Stimulated activated CD4-positive, alpha-beta T cell treated with anti-CD3 and anti-CD28 coated beads, Interleukin-2, amount 100 ng/mL, for 48 hours (primary cell): Measurements from ENCODE around the gene MPHOSPH9.
"Not testable (repeated sequence)": the region's sequence is repeated elsewhere in the genome, so short reads cannot be mapped to it uniquely, and the experiment has no call there.

ENCODE experiments used
- DNase-seq, 2 donors: peaks; one replicate each; pipeline ENCODE4 v3.0.0-alpha.2; 2020

MPHOSPH9 gene

DNA sequence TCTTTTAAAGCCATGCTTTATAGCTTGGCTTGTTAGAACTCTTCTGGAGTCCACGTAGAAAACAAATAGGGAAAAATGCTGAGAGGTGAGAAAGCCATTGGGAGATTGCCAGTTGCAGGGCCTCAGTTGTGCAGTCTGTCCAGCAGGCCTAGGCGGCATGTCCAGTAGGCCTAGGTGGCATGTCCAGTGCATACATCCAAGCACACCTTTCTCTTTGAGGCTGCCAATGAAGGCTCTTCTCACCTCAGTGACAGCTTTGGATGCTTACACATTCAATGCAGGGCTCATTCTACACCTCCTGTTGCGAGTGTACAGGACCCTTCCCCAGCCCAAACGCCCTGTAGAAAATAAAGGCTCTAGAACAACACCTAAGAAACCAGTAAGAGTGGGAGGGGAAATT, 25.7 kb upstream of the MPHOSPH9 start:
- DNase-seq = no peak

DNA sequence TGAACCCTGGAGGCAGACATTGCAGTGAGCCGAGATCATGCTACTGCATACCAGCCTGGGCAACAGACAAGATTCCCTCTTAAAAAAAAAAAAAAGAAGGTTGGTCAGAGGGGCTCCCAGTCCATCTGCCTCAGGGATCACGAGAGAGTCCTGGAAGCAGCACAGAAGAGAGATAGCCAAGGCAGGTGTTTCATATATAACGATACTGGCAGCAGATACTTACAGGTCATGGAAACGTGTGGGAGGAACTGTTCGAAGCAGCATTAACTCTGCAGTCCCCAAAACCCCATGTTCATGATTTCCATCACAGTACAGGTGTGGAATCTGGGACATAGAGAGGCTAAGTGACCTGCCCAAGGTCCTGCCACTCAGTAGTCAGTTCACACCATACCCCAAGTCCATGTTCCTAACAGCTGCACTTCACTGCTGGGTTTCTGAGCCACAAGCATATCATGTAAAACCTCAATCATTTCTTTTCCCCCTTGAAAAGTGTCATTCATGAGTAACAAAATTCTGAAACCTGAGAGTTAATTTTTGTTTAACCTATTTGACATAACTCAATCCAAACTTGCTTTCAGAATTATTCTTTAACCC, 22.0 kb upstream of the MPHOSPH9 start:
- no peak for DNase-seq

DNA sequence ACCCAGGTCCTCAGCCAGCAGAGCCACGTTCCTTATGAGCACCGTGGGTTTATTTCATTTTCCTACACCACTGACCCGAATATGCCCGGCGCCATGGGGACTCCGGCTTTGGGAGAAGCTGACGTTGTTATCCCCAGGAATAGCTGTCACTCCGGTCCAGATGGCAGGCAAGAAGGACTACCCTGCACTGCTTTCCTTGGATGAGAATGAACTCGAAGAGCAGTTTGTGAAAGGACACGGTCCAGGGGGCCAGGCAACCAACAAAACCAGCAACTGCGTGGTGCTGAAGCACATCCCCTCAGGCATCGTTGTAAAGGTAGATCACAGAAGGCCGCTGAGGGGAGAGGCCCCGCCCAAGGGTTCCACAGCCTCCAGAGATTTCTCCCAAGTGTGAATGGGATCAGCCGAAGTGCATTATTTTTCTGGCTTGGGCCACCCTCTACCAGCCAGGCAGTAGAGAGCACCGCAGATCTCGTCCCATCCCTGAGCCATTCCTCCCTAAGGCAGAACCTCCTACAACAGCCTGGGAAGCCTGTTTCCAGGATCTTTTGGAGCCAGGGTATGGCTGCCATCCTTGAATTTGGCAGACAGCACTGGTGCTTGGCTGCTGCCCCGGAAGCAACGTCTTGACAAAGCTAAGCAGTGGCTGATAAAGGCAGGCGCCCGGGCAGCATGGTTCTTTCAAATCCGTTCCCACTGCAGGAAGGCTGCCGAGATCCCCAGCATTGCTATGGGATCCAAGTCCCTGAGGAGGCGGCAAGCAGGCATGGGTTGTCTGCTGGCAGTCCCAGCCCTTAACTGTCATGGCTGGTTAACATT, 20.9 kb upstream of the MPHOSPH9 start:
- DNase-seq = no peak

DNA sequence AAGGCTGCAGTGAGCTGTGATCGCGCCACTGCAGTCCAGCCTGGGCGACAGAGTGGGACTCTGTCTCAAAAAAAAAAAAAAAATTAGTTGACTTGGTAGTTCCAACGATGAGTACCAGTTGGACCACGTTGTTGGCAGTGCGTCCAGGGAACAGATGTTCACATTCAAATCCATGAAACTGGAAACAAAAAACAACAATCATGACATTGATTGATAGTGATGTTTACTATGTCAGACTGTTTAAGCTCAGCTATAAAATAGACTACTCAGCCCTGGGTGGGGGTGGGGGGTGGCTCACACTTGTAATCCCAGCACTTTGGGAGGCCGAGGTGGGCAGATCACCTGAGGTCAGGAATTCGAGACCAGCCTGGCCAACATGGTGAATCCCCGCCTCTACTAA, 19.4 kb upstream of the MPHOSPH9 start:
- DNase-seq = not testable (repeated sequence)

DNA sequence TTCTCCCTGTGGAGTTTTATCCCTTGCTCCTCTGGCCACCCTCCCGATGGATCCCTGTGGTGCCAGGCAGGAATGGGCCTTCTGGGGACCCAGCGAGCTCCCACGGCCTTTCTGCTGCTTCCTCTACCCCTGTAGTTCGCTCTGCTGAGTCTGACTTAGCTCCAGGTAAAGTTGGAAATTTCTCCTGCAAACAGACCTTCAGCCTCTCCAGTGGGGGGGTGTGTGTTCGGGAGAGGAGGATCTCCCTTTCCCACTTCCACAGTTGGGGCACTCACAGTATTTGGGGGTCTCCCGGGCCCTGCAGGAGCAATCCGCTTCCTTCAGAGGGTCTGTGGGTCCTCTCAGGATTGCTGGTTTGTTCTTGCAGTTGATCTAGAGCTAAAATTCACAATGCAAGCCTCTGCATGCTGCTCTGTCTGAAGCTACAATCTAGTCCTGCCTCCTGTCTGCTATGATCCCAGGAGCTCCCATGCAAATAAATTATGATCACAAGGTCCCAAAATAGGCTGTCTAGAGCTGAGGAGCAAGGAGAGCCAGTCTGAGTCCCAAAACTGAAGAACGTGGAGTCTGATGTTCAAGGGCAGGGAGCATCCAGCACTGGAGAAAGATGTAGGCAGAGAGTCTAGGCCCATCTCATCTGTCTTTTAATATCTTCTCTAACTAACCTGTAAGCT, 18.6 kb upstream of the MPHOSPH9 start:
- no peak for DNase-seq

DNA sequence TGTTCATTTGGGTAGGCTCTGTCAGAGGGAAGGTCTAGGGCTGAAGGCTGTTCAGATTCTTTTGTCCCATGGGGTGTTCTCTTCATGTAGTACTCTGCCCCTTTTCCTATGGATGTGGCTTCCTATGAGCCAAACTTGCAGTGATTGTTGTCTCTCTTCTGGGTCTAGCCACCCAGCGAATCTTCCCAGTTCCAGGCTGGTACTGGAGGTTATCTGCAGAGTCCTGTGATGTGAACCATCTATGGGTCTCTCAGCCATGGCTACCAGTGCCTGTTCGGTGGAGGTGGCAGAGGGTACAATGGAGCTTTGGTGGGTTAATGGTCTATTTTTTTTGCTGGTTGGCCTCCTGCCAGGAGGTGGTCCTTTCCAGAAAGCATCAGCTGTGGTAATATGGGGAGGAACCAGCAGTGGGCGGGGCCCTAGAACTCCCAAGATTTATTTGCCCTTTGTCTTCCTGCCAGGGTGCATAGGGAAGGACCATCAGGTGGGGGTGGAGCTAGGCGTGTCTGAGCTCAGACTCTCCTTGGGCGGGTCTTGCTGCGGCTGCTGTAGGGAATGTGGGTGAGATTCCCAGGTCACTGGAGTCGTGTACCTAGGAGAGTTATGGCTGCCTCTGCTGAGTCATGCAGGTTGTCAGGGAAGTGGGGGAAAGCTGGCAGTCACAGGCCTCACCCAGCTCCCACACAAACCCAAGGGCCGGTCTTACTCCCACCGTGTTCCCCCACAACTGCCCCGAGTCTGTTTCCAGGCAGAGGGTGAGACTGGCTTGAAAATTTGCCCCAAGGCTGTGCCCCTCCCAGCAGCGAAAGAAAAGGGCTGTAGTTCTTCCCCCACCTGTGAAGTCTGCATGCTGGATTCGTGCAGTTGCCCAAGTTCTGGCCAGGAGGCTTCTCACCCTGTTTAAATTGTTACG, 17.8 kb upstream of the MPHOSPH9 start:
- DNase-seq = no peak

DNA sequence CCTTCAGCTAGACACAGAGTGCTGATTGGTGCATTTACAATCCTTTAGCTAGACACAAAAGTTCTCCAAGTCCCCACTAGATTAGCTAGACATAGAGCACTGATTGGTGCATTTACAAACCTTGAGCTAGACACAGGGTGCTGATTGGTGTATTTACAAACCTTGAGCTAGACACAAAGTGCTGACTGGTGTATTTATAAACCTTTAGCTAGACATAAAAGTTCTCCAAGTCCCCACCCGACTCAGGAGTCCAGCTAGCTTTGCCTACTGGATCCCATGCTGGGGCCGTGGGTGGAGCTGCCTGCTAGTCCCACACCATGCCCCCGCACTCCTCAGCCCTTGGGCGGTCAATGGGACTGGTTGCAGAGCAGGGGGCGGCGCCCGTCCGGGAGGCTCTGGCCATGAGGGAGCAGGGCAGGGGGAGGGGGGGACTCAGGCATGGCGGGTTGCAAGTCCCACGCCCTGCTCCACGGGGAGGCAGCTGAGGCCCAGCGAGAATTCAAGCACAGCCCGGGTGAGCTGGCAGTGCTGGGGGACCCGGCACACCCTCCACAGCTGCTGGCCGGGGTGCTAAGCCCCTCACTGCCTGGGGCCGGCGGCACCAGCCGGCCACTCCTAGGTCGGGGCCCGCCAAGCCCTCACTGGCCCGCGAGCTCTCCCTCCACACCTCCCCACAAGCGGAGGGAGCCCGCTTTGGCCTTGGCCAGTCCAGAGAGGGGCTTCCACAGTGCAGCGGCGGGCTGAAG, 16.2 kb upstream of the MPHOSPH9 start:
- not testable (repeated sequence) for DNase-seq

DNA sequence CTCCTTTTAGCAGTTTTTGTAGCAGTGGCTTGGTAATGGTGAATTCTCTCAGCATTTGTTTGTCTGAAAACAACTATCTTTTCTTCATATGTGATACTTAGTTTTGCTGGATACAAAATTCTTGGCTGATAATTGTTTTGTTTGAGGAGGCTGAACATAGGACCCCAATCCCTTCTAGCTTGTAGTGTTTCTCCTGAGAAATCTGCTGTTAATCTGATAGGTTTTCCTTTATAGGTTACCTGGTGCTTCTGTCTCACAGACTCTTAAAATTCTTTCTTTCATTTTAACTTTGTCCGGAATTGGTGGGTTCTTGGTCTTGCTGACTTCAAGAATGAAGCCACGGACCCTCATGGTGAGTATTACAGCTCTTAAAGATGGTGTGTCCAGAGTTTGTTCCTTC, 15.2 kb upstream of the MPHOSPH9 start:
- not testable (repeated sequence) for DNase-seq

DNA sequence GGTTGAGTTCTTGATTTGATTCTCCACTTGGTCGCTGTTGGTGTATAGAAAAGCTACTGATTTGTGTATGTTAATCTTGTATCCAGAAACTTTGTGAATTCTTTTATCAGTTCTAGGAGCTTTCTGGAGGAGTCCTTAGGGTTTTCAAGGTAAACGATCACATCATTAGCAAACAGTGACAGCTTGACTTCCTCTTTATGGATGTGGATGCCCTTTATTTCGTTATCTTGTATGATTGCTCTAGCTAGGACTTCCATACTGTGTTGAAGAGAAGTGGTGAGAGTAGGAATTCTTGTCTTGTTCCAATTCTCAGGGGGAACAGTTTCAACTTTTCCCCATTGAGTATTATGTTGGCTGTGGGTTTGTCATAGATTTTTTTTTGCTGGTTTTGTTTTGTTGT, 12.7 kb upstream of the MPHOSPH9 start:
- no peak for DNase-seq

DNA sequence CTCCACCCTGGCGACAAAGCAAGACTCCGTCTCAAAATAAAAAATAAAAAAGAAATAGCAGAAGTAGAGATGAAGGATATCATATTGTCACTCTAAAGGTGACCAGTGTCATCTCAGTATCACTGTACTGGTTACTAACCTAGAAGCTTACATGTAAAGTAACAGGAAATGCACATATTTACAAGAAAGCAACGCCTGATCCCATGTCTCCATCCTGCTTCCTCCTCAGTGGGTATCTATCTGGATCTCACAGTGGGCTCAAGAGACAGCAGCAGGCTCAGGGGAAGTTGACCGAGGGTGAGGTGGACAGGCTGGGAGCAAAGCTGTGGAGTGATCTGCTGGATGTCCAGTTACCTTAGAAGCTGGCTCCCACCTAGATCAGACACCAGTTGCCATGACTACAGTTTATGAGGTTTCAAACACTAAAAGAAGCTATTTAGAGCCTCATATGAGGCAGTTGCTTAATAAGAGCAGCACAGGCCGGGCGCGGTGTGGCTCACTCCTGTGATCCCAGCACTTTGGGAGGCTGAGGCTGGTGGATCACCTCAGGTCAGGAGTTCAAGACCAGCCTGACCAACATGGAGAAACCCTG, 10.8 kb upstream of the MPHOSPH9 start:
- no peak for DNase-seq

DNA sequence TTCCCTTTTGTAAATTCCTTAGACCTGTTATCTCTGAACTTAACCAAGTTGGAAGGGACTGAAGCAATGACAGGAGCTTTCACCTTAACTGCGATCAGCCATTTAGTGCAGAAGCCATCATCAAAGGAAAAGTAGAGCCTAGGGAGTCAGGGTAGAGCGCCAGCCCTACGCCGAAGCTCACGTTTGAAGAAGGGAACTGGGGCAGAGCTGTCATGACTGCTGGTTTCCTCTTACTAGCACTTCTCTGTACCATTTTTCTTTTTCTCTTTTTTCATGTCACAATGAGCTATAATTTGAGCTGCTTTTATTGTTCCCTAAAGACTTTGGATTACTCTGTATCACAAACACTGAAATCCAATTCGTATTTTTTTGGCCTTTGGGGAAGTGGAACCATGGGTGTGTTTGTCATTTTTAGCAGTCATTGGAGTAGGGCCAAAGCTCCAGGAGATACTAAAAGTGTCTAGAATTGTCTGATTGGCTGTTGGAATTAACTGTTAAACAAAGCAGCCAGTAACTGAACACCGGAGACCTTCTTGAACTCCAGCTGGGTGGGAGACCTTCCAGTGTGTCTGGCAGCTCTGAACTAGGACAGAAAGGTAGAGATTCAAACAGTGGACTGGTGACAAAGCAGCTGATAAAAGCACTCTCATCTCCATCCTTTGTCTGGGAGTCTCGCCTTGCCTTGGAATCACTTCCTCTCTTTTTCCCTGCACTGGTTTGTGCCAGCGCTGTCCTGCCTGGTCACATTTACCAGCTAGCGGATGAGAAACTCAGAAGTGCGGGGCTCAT, 9.4 kb upstream of the MPHOSPH9 start:
- DNase-seq = no peak

DNA sequence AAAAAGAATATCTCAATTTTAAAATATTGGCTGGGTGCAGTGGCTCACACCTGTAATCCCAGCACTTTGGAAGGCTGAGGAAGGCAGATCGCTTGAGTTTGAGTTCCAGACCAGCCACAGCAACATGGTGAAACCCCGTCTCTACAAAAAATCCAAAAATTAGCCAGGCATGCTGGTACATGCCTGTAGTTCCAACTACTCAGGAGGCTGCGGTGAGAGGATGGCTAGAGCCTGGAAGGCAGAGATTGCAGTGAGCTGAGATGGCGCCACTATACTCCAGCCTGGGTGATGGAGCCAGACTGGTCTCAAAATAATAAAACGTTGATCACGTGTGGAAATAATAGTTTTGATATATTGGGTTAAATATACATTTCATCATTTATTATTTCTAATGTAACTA, 6.0 kb upstream of the MPHOSPH9 start:
- DNase-seq = no peak

DNA sequence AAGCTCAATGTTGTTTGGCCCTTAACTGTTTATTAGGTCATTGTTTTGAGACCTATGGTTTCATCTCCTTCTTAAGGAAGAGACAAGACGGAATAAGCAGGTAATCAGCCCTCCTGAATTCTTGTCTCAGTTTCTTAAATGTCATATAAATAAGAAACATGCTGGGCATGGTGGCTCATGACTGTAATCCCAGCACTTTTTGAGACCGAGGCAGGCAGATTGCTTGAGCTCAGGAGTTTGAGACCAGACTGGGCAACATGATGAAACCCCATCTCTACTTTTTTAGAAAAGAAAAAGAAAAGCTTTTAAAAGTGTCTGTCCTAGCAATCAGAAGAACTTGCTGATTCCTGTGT, 5.4 kb upstream of the MPHOSPH9 start:
- no peak for DNase-seq

DNA sequence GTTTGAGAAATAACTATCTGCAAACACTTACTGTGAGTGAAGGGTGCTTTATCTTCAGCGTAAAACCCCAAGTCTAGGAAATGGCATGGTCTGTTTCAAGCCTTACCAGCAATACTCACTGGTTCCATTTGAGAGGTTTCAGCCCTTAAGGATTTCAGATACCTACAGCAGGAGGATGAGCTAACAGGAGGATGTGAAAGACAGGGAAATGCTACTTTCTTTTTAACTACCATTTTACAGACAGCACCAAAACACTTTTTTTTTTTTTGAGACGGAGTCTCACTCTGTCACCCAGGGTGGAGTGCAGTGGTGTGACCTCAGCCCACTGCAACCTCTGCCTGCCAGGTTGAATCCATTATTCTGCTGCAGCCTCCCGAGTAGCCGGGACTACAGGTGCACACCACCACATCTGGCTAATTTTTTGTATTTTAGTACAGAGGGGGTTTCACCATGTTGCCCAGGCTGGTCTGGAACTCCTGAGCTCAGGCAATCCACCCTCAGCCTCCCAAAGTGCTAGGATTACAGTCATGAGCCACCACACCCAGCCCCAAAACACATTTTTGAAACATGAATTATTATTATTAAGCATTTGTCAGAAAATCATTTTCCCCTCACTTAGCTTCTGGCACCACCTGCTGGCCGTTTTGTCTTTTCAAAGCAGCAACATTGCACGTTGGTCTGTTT, 4.8 kb upstream of the MPHOSPH9 start:
- DNase-seq = peak; percentile 59 to 70

DNA sequence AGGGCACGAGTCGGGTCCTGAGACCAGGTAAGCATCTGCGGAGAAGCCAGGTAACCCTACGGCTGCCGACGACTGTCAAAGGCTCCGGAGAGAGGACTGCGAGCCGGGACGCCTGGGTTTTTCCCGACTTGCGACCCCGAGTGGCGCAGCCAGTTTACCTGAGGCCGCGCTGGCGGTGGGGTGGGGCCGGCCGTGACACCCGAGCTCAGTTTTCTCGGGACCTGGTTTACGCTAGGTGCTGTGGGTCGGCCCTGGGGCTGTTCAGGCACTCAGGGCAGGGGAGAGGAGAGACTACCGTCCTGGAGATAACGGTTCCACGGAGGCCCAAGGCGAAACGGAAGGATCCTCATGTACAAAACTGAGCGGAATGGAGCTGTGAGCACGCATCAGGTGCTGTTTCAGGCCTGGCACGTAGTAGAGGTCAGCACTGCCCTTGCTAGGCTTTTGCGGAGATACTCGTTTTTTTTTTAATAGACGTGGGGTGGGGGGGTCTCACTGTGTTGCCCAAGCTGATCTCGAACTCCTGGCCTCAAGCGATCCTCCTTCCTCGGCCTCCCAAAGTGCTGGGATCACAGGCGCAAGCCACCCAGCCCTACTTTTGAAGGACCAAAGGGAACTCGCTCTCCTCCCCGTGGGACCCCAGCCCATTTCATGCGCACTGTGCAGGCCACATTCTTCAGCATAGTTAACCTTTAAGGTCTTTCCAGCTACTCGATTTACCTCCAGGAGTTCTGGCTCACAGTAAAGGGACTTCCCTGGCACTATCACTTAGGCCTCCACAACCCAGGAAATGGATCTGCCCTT, 766 bp upstream of the MPHOSPH9 start:
- DNase-seq = no peak

DNA sequence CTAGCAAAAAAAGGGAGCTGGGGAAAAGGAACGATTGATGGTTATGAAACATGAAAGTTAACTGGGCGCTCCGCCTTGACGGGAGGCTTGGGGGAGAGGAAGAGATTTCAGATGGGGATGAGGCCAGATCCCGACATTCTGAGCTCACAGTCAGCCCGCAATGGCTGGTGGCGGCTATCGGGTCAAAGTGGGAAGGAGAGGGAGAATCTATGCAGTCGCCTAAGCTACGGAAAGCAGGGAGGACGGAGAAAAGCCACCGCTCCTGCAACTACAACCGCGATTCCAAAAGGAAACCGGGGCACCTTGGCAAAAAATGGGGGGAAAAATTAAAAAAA, 502 bp downstream of the MPHOSPH9 start:
- DNase-seq = no peak

DNA sequence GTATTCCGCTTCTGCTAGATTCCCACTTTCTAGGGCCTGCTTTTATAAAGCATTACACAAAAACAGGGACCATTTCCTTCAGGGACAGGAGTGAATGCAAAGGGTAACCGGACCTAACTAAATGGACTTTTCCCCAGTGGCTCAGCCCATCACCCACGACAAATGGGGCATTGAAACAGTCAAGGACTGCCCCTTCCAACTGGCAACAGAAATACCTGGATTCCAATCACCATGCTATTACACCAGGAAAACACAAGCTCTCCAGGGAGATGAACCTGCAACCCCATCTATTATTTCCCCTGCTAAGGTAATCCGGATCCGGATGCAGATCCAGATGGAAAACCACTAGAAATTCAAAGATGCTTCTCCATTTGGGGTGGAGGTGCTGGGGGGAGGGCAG, 1.0 kb downstream of the MPHOSPH9 start:
- DNase-seq = no peak

DNA sequence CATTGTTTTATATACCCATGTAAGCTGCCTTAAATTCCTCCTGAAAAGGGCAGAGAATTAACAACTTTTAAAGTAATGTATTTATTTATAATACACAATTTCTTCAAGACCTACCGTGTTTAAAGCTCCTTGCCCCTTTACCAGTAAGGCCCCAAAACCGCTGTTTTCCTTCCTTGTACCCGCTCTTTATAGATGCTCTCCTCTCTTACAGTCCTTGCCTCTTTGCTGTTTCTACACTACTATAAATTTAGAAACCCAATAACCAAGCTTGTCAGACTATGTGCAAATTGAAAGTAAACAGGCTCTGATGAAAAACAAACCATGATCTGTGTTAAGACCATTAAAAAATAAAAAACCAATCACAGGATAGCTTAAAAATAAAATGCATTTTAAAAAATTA, 3.9 kb downstream of the MPHOSPH9 start:
- DNase-seq = no peak

DNA sequence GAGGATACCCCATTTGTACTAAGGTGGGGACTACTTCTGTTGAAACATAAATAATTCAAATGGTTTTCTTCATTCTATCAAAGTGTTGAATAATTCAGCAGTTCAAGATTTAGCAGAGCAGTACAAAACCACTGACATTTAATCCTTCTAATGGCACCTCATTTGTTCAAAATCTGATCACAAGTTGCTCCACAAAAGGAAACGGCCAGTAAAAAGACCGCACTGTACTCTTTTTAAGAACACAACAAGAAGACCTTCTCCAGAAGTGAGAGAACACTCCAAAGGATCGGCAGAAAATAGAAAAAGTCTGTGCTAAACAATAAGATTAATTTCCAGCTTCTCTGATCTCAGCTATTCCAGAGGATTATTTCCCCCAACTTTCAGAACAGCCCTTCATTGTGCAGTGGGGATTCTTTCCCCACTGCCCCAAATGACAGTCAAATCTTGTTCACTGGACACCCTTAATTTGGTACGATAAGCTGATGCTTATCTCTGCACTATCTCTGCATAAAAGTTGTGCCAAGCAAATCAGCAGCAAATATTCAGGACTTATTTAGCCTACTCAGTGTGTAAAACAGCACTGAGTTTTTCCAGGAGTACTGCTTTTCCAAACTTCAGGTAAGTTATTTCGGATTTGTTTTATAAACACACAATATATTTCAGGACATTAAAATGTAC, 5.2 kb downstream of the MPHOSPH9 start:
- DNase-seq = no peak
